NCI-H748 treated with DMSO at 0.1 percent for 48 hours (cell line): Measurements from ENCODE around the gene HAS3.
"Not testable (repeated sequence)": the region's sequence is repeated elsewhere in the genome, so short reads cannot be mapped to it uniquely, and the experiment has no call there.

ENCODE experiments used
- DNase-seq: peaks from one replicate; lab custom pipeline; 2025; lab: John Stamatoyannopoulos, UW

The HAS3 gene

DNA sequence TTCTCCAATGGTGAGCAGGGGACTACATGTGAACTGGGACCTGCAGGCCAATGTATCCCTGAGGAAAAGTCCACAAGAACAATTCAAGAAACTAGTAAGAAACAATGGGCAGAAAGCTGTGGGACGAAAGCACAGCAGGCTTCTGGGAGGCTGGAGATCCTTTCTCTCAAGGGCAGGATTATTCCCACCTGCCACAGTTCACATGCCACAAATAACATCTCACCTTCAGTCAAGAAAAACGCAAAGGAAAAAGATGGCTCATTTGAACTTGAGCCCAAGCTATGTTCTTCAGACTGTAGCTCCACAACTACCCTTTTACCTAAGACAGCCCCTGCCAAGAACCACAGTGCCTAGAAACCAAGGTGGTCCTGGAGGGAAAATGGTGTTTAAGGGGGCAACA is 13.0 kb downstream of the HAS3 start:
- DNase-seq = no peak

DNA sequence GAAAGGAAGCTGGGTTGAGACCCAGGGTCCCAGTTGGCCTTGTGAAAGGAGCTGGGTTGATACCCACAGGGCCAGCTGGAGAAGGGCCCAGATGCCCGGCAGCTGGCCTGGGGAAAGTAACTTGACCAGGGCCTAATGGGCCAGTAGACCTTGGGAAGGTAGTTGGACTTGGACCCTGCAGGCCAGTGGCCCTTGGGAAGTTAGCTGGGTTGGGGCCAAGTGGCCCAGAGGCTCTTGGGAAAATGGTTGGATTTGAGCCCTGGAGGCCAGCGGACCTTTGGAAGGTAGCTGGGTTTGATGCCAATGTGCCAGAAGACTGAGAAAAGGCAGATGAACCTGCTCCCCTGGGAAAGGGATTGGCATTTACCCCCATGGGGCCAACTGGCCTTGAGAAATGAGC is 13.5 kb downstream of the HAS3 start:
- DNase-seq = no peak

DNA sequence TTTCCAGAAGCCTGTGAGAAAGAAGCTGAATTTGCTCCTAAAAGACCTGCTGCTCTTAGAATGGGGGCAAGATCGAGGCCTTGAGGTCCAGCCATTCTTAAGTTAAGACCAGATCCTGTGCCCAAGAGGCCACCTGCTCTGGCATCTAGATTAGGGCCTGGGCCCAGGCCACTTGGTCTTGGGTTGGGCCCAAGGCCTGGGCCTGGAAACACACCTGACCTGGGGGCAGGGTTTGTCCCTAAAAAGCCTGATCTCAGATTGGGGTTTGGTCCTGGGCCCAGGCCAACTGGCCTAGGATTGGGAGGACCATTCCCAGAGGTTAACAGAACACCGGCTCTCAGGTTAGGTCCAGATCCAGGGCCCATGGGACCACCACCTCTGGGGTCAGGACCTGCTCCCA is 14.1 kb downstream of the HAS3 start:
- no peak for DNase-seq

DNA sequence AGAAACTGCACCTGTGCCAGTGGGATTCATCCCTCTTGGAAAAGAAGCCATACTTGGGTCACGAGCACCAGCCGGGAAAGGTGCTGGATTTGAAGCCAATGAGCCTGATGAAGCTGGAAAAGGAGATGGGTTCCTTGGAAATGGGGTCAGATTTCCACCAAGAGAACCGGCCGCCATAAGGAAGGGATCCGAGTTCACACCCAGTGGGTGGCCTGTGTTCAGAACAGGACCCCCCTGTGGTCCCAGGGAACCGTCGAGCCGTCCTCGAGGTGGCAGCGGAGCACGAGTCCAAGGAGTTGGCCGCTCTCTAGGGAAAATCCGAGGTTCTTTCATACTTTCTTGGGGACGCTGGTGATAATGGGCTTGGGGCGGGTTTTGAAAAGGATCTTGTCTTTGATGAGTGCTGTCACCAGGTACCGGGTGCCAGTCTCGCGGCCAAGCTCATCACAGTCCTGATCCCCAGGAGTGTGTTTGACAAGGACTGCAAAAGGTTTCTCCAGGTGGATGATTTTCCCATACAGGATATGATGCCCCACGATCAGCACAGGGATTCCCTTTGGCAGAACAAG is 14.7 kb downstream of the HAS3 start:
- DNase-seq = no peak

DNA sequence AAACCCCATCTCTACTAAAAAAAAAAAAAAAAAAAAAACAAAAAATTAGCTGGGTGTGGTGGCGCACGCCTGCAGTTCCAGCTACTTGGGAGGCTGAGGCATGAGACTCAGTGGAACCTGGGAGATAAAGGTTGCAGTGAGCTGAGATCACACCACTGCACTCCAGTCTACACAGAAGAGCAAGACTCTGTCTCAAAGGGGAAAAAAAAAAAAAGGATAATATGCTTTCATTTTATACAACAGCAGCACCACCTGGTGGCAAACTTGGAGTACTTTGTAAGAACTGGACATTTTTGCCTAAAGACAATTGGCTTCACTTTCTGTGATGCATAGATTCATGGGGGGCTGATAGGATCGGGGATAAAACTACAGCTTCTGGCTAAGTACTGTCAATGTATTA is 18.5 kb downstream of the HAS3 start:
- DNase-seq = peak; percentile 30

DNA sequence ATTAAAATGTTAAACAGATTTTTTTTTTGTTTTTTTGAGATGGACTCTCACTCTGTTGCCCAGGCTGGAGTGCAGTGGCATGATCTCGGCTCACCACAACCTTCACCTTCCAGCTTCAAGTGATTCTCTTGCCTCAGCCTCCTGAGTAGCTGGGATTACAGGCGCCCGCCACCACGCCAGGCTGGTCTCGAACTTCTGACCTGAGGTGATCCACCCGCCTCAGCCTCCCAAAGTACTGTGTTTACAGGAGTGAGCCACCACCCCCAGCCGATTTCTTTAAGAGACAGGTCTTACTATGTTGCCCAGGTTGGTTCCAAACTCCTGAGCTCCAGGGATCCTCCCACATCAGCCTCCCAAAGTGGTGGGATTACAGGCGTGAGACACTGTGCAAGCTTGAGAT is 19.0 kb downstream of the HAS3 start:
- not testable (repeated sequence) for DNase-seq

DNA sequence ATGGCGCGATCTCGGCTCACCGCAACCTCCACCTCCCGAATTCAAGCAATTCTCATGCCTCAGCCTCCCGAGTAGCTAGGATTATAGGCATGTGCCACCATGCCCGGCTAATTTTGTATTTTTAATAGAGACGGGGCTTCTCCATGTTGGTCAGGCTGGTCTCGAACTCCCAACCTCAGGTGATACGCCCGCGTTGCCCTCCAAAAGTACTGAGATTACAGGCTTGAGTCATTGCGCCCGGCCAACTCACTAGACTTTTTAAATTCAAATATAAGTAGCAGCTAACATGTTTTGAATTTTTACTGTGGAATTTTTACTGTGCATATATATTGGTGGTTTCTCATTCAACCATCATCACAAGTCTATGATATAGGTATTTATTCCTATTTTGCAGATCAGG is 19.5 kb downstream of the HAS3 start:
- not testable (repeated sequence) for DNase-seq

DNA sequence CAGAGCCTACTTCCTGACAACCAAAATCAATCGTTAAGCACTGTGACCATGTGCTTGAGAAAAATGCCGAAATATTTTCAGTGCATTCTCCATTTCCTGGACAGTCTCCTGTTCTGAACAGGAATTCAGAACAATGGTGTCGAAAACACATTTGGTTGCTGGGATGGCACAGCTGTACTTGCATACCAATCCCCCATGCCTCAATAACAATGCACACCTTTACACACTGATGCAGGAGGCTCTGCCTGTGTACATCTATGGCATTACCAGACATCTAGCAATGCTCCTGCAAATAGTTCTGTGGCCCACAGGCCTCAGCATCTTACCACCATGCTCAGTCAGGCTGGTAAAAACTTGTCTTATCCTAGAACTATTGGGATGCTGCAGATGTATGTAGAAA is 20.8 kb downstream of the HAS3 start:
- no peak for DNase-seq

DNA sequence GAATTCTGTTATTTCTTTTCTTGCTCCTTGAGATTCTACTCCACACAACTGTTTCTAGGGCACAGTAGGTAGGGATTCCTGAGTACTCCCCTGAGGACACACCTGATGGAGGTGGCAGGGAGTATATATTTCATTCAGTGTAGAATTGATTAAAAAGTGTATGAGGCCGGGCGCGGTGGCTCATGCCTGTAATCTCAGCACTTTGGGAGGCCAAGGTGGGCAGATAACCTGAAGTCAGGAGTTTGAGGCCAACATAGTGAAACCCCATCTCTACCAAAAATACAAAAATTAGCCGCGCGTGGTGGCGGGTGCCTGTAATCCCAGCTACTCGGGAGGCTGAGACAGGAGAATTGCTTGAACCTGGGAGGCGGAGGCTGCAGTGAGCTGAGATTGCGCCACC is 21.3 kb downstream of the HAS3 start:
- not testable (repeated sequence) for DNase-seq

DNA sequence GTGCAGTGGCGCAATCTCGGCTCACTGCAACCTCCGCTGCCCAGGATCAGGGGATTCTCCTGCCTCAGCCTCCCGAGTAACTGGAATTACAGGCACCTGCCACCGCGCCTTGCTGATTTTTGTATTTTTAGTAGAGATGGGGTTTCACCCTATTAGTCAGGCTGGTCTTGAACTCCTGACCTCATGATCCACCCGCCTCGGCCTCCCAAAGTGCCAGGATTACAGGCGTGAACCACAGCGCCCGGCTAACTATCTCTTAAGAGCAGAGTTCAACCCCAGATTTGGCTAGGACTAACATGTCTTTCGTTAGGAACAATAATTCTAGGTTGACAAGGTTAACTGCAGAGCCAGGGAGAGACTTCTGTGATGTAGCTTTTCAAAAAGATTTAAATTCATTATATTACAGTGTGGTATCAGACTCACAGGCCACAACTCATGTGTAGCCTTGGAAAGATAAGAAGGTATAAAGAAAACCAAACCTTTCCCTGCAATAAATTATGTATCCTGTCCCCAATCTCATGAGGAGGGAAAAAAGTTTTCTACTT is 22.6 kb downstream of the HAS3 start:
- DNase-seq = no peak

DNA sequence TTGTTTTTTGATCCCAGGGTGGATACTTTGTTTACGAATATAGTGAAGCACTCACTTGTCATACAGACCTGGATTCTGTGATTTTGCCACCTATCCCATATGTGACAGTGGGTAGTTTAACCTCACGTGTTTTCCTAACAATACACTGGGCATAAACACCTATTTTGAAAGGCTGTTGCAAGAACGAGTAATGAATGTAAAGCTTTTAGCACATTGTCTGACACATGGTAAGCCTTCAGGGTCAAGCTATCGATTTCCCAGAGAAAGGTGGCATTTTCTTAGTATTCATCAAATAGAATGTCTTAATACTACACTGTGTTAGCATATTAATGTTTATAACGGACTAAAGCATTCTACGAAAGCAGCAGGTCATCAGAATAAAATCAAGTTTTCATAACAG is 25.0 kb downstream of the HAS3 start:
- no peak for DNase-seq

DNA sequence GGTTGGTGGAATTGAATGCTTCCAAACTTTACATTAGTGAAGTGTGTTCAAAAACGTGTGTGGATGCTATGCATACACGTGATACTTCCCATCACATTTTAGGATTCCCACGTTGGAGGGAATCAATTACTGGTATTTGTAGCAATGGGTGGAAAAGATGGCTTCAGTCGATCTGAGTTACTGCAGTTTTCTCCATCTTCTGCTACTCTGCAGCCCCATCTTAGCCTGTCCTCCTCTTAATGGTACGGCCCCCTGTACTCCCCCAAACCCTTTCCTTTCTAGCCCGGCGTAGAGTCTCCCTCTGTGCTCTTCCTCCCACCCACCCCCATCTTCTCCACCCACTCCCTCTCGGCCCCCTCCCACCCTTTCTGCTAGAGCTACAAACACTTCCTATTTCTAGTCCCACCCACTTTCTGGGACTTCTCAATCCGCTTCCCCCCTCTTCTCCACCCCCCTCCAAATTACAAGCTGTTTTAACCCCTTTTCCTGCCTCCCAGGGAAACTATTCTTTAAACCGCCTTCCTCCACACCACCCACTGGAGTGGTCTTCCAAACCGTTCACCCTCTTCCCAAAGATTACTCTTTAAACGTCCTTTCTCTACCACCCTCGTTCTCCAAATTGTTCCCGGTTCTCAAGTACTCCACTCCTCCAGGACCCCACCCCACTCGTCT is 25.9 kb downstream of the HAS3 start:
- DNase-seq = no peak

DNA sequence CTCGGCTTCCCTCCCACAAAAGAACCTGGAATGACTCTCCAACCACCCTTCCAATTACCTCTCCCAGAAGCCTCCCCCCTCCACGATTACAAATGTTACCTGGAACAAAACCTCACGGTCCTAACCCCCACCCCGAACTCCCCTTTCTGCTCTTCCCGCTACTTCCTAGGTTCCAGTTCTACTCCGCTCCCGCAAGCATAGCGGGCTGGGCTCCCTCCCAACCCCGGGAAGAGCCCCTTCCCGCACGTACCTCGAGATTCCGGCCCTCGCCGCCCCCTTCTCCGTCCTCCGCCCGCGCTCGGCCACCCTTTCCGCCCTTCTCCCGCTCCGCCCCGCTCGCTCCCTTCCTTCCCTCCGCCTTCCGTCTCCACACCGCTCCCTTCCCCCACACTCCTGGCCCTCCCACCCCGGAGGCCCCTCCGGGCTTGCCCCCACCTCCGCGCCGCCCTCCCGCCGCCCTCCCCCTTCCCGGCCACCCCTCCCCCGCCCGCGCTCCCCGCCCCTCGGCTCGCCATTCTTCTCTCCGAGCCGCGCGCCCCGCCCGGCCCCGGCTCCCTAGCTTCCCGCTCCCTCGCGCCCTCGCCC is 26.5 kb downstream of the HAS3 start:
- DNase-seq = peak; percentile 12

DNA sequence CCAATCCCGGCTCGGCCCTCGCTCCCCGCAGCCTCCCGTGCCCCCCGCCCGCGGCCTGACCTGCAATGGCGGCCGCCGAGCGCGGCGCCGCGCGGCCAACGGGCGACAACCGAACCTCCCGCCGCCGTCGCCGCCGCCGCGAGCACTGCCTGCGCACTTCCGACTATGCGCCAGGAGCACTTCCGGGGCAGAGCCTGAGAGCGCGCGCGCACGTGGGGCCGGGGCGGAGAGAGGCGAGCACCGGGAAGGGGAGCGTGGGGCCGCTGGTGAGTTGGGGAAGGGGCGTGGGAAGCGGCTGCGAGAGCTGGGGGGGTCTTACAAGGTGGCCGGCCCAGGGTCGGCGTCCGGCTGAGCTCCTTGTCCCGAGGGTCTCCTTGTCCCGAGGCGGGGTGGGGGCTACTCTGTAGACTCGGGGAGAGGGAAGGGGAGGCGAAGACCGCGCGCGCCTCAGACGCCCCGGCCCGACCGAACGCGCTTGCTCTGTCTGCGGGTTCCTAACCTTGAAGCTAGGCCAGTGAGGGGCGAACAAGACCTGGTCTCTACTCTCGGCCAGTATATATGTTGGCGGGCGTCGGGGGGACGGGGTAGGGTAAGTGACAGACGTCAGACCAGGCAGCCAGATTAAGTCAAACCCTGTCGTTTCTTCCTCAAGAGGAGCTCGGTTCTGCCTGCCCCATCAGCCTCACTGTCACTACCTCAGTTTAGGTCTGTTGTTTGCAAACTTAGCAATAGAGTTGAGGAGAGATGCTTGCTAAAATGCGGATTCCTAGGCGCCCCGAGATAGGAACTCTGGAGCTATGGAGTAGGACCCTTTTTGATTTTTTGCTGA is 27.2 kb downstream of the HAS3 start, which contains the start of the genes CHTF8 and UTP4:
CHTF8 (minus strand) TSS at position 165 of the 829 bp plus-strand sequence. CDS start 11,130 bp downstream, outside the sequence.
UTP4 (plus strand) TSS at position 226 of the 829 bp plus-strand sequence. CDS start 811 bp downstream, outside the sequence.
- peak; percentile 45 for DNase-seq

DNA sequence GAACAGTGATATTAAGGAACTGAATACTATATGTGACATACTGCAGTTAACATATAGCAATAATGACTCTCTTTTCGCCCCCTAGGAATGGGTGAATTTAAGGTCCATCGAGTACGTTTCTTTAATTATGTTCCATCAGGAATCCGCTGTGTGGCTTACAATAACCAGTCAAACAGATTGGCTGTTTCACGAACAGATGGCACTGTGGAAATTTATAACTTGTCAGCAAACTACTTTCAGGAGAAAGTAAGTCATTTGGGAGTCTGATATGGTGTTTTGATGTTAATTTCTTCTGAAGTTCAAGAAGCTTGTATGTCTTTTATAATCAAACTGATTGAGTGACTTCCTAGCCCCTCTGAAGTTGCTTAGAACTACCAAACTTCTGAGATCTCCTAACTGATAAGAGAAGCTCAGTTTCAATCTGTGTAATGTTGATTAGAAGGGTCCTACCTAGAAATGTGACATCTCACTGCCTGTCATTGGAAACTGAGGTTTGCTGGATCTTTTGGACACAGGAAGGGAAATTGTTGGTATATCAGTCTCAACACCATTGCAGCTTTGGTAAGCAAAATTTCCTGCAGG is 28.0 kb downstream of the HAS3 start:
- DNase-seq = no peak

DNA sequence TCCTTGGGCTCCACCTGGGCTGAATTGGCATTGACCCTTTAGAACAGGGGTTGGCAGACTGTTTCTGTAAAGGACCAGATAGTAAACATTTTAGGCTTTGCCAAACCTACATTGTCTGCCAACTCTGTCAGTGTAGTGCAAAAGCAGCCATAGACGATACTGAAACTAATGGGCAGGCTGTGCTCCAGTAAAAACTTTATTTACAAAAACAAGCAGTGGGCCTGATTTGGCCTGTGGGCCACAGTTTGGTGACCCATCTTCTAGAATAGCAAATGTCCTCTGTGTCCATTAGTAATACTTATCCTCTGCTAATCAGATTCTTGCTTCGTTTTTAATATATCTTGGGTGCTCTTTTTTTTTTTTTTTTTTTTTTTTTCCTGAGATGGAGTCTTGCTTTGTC is 33.2 kb downstream of the HAS3 start:
- no peak for DNase-seq

DNA sequence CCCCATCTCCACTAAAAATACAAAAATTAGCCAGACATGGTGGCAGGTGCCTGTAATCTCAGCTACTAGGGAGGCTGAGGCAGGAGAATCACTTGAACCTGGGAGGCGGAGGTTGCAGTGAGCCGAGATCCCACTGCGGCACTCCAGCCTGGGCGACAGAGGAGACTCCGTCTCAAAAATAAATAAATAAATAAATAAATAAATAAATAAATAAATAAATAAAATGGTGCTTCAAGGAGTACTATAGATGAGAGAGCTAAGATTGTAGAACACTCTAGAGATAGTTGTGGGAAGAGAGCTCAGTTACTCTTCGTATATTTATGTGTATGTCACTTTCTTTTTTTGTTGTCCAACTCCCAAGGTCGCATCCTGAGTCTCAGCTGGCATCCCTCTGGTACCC is 34.0 kb downstream of the HAS3 start:
- DNase-seq = not testable (repeated sequence)

DNA sequence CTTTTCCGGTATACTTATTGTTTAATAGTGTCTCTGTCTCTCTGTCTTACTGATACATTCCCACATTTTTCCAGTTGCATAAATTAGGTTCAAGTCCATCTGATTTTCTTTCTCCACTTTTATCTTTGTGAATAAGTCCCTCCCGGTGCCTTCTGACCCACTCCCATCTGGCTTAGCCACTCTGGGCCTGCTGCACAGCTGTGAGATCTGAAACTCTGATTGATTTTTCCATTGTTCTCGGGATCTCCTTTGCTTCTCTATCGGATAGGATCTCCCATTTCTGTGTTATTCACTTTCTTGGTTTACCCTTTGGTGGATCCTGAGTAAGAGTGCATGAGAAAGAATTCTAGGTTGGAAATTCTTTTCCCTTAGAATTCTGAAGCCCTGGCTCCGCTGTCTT is 35.6 kb downstream of the HAS3 start:
- DNase-seq = no peak

DNA sequence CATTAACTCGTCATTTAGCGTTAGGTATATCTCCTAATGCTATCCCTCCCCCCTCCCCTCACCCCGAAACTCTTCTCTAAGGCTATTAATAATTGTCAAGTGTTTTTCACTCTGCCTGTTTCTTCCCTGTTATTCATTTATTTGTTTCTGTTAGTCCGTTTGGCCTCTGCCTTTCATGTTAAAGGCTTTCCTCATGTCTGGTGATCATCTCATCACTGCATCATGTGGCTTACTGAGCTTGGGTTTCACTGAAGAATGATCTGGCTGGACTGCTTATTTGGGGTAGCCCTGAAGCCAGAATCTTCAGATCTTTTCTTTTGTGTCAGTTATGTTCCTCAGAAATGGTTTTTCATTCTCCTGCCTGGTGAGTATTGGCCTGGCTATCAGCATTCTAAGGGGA is 36.5 kb downstream of the HAS3 start:
- DNase-seq = no peak

DNA sequence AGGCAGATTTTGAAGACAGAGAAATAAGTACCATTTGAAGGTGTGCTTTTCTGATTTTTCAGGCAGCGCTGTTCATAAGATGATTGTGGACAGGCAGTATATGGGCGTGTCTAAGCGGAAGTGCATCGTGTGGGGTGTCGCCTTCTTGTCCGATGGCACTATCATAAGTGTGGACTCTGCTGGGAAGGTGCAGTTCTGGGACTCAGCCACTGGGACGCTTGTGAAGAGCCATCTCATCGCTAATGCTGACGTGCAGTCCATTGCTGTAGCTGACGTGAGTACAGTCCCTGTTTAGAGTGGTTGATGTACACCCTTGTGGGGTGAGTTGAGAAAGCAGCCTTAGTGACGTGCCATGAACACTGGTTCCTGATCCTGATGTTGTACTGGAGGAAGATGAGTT is 37.7 kb downstream of the HAS3 start:
- no peak for DNase-seq

DNA sequence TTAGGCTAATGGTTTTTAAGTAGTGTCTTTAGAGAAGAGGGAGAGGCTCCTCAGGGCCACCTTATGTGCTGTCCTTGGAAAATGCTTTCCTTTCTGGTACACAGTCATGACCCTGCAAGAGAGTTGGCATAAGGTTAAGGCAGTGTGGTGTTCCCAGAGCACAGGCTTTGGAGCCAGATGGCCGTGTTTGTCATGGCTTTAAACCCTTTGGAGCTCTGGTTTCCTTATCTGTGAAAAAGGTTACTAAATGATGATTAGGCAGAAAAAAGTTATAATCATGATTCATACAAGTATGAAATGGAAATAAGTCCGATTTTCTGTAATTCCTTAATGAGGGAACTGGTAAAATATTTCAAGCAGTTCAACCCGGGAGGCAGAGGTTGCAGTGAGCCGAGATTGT is 40.2 kb downstream of the HAS3 start:
- DNase-seq = no peak

DNA sequence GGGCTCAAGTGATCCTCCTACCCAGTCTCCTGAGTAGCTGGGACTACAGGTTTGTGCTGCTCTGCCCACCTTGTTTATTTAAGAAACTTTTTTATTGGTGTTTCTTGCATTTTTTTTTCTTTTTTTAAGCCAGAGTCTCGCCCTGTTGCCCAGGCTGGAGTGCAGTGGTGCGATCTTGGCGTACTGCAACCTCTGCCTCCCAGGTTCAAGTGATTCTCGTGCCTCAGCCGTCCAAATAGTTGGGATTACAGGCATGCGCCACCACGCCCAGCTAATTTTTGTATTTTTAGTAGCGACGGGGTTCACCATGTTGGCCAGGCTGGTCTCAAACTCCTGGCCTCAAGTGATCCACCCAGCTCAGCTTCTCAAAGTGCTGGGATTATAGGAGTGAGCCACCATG is 44.2 kb downstream of the HAS3 start:
- not testable (repeated sequence) for DNase-seq
